HCT116 (cell line): ENCODE data around the gene ACTR6.

Experiments used
- CBX3 ChIP-seq: IDR thresholded peaks from 2 replicates; pipeline ENCODE4 v1.6.1; 2012; ENCODE audit warnings: low read depth
- CTCF ChIP-seq, 3 experiments: fragments of 200-600 bp in 1 of 3; sonication (generic) in 1 of 3; IDR thresholded peaks in 2 of 3; conservative IDR thresholded peaks in 1 of 3; 2 replicates each; pipeline ENCODE4 v1.5.1; 2012 to 2017; ENCODE audit warnings: low read depth in 2 of 3, low read length in 2 of 3, antibody characterized with exemption in 1 of 3, borderline replicate concordance in 1 of 3, control low read depth in 1 of 3, mild to moderate bottlenecking in 1 of 3, mixed read lengths in 1 of 3, mixed run types in 1 of 3, moderate library complexity in 1 of 3; ENCODE audit not compliant: insufficient read depth in 1 of 3
- SP1 ChIP-seq: IDR thresholded peaks from 2 replicates; pipeline ENCODE4 v1.6.1; 2012; ENCODE audit warnings: low read depth
- TCF7L2 ChIP-seq: IDR thresholded peaks from 2 replicates; pipeline ENCODE4 v1.7.0; 2011; ENCODE audit warnings: borderline replicate concordance, inconsistent platforms; ENCODE audit not compliant: insufficient read depth, insufficient read length; ENCODE audit errors: extremely low read depth

- TF ChIP-seq TCF7L2 (no peak), CBX3 (no peak), CTCF (IDR thresholded peaks at IDR 0.05 in 2 of 3, conservative IDR thresholded peaks at IDR 0.05 in 1 of 3; ENCODE audit: borderline replicate concordance in 1 of 3, insufficient read depth in 1 of 3, low read depth in 2 of 3, low read length in 2 of 3) (no peak), SP1 (no peak)
Measured at GRCh38 chr12:100197486-100197885, 3.1 kb upstream of the ACTR6 start.
